ENCODE measurements around the gene COLQ.
A peak's percentile ranks its signal among the peaks of the same experiment; 100 is the strongest.
"Not testable (repeated sequence)": the region's sequence is repeated elsewhere in the genome, so short reads cannot be mapped to it uniquely, and the experiment has no call there.

COLQ gene

GRCh38 chr3:15521573-15521965 is at the start of gene COLQ:
Gene COLQ (minus strand): TSS chr3:15521706. CDS start chr3:15521625, 81 bp downstream.
- no peak for DNase-seq (ENCODE audit: low read depth)

- no peak for DNase-seq (ENCODE audit: low read depth)
Observed at GRCh38 chr3:15563190-15563589, 41.7 kb upstream of the COLQ start.

GRCh38 chr3:15562560-15562959 is 41.1 kb upstream of the COLQ start:
- DNase-seq (ENCODE audit: low read depth), result no peak

GRCh38 chr3:15558581-15558980 is 37.1 kb upstream of the COLQ start:
- DNase-seq (ENCODE audit: low read depth), result no peak

GRCh38 chr3:15557511-15557946 is 36.0 kb upstream of the COLQ start:
- DNase-seq (ENCODE audit: low read depth), result peak; percentile 27

- DNase-seq (ENCODE audit: low read depth), result no peak
Observed at GRCh38 chr3:15556512-15556911, 35.0 kb upstream of the COLQ start.

GRCh38 chr3:15553749-15554148 is 32.2 kb upstream of the COLQ start:
- DNase-seq (ENCODE audit: low read depth), result no peak

- no peak for DNase-seq (ENCODE audit: low read depth)
Observed at GRCh38 chr3:15551902-15552301, 30.4 kb upstream of the COLQ start.

GRCh38 chr3:15549846-15550245 is 28.3 kb upstream of the COLQ start:
- no peak for DNase-seq (ENCODE audit: low read depth)

- no peak for DNase-seq (ENCODE audit: low read depth)
Observed at GRCh38 chr3:15542614-15543013, 21.1 kb upstream of the COLQ start.

GRCh38 chr3:15541371-15541770 is 19.9 kb upstream of the COLQ start:
- no peak for DNase-seq (ENCODE audit: low read depth)

- DNase-seq (ENCODE audit: low read depth), result no peak
Observed at GRCh38 chr3:15539066-15539465, 17.6 kb upstream of the COLQ start.

GRCh38 chr3:15538345-15538744 is 16.8 kb upstream of the COLQ start:
- no peak for DNase-seq (ENCODE audit: low read depth)

- DNase-seq (ENCODE audit: low read depth), result no peak
Observed at GRCh38 chr3:15536856-15537255, 15.3 kb upstream of the COLQ start.

- DNase-seq (ENCODE audit: low read depth), result no peak
Observed at GRCh38 chr3:15535732-15536131, 14.2 kb upstream of the COLQ start.

- DNase-seq (ENCODE audit: low read depth), result not testable (repeated sequence)
Observed at GRCh38 chr3:15532614-15533013, 11.1 kb upstream of the COLQ start.

GRCh38 chr3:15531346-15531745 is 9.8 kb upstream of the COLQ start:
- DNase-seq (ENCODE audit: low read depth), result no peak

- no peak for DNase-seq (ENCODE audit: low read depth)
Observed at GRCh38 chr3:15528854-15529537, 7.5 kb upstream of the COLQ start.

GRCh38 chr3:15527031-15527459 is 5.5 kb upstream of the COLQ start:
- no peak for DNase-seq (ENCODE audit: low read depth)

- no peak for DNase-seq (ENCODE audit: low read depth)
Observed at GRCh38 chr3:15525790-15526189, 4.3 kb upstream of the COLQ start.

GRCh38 chr3:15523660-15524417 is 2.3 kb upstream of the COLQ start:
- no peak for DNase-seq (ENCODE audit: low read depth)

- DNase-seq (ENCODE audit: low read depth), result no peak
Observed at GRCh38 chr3:15522016-15522415, 510 bp upstream of the COLQ start.

- DNase-seq (ENCODE audit: low read depth), result no peak
Observed at GRCh38 chr3:15520804-15521572, 518 bp downstream of the COLQ start.
